ELF-1 (cell line): Measurements from ENCODE around the gene ITIH1.

Experiments
- DNase-seq: peaks from one replicate; pipeline ENCODE4 v3.0.0-alpha.2; 2016; ENCODE audit warnings: low read depth, low spot score

The ITIH1 gene

DNA sequence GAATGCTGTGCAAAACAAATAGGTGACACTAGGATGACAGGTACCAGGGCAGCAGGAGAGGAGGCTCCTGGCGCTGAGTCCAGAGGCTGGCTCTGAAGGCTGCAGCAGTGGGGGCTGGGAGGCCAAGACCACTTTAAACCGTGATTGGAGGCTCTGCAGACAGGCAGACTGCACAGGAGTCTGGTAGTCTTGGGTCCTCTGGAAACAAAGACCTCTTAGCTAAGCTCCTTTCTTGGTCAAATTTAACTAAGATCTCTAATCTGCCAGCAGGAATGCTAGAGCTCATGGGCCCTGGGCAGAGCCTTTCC is 61.8 kb downstream of the ITIH1 start:
- DNase-seq, result no peak

DNA sequence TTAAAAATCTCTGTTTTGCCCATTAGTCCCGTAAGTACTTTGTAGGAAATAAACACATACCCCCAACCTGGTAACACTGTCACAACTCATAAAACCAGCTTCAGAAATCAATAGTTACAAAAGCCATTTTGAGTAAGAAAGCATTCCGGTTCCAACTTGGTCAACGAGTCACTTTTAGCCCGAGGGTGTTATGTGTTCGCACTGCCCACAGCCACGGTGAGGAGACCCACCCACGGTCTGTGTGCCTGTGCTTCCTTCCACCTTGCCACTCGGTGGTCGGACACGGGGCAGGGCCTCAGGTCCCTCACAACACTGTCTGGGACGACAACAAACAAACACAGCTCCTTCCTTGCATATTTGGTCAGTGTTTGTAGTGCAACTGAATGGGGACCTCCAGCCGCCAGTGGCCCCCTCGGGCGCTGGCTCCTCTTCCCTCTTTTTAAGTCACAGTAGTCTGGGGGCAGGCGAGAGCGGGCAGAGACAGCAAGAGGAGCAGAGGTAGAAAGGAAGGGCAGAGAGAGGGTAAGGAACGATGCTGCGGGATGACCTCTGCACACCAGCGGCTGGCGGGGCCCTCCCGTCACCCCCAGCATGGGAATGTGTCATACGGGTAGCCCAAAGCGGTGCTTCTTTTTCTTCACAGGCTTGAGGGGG is 62.6 kb downstream of the ITIH1 start:
- peak; percentile 34 for DNase-seq

DNA sequence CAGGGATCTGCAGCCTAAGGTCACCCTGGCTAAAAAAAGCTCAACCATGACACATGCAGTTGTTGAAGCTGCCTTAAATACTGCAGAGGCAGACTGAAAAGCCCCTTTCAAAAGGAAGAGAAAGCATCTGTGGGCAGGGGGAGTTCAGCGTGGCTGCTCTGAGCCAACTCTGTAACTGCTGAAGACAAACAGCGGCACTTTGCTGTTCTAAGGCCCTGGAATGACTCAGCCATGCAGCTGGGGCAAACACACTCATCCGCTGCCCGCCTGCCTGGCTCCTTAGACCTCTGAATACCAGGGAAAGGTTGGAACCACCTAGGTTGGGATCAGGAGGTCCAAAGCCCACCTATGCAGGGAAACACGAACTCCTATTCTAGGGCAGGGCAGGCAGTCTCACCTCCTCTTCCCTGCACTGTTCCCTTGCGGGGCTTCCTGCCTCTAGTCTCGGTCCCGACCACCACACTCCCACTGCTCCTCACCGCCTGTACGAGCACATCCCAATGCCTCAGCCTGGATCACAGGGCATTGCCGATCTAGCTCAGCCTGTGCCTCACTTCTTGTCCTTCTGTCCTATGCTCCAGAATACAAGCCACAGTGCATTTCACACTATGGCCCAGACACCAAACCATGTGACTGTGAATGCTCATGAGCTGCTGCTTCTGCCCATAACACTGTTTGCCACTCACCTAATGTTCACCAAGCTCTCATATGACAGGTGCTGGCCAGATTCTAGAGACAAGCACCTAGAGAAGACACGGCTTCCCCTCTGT is 64.0 kb downstream of the ITIH1 start:
- DNase-seq, result no peak
